Esophagus muscularis mucosa (tissue), 4 donors: ENCODE data around the gene PUSL1. TPM values are rescaled to one million over a fixed set of nuclear protein-coding genes. Genes with fewer than 3 reads are reported as not detected.

Experiments used
- DNase-seq: peaks from one replicate; pipeline ENCODE4 v3.0.0-alpha.2; 2017; ENCODE audit errors: extremely low spot score
- H3K27ac ChIP-seq, 4 donors: fragments of 200-600 bp; sonication (generic); replicated peaks in 1 of 4; 1 replicate in 3 of 4; 2 replicates in 1 of 4; pipeline ENCODE4 v1.5.1; 2016 to 2019; ENCODE audit warnings: mild to moderate bottlenecking in 1 of 4
- H3K27me3 ChIP-seq, 4 donors: fragments of 200-600 bp; sonication (generic); one replicate each; pipeline versions ENCODE4 v1.5.1 to v1.6.0; 2016 to 2019
- H3K36me3 ChIP-seq, 4 donors: fragments of 200-600 bp; sonication (generic); one replicate each; pipeline ENCODE4 v1.5.1; 2016 to 2019
- H3K4me1 ChIP-seq, 4 donors: fragments of 200-600 bp; sonication (generic); one replicate each; pipeline ENCODE4 v1.5.1; 2016 to 2019
- H3K4me3 ChIP-seq, 4 donors: fragments of 200-600 bp; sonication (generic); 1 replicate in 2 of 4; 2 replicates in 2 of 4; pipeline ENCODE4 v1.5.1; 2016 to 2019; ENCODE audit warnings: mild to moderate bottlenecking in 4 of 4, moderate library complexity in 1 of 4
- H3K9me3 ChIP-seq, 4 donors: fragments of 200-600 bp; sonication (generic); 1 replicate in 3 of 4; 2 replicates in 1 of 4; pipeline ENCODE4 v1.5.1; 2016 to 2019
- EP300 ChIP-seq: sonication (generic); formaldehyde crosslinking; IDR thresholded peaks from one replicate; pipeline ENCODE4 v1.6.1; 2017; ENCODE audit warnings: antibody characterized with exemption
- POLR2A ChIP-seq: fragments of 450-650 bp; IDR thresholded peaks from one replicate; pipeline ENCODE4 v1.6.1; 2017; ENCODE audit warnings: antibody characterized with exemption, moderate library complexity, mild to moderate bottlenecking, low read depth
- POLR2AphosphoS5 ChIP-seq, 2 donors: sonication (generic); formaldehyde crosslinking; IDR thresholded peaks; one replicate each; pipeline ENCODE4 v1.6.1; 2017; ENCODE audit warnings: antibody characterized with exemption in 2 of 2
- WGBS: methylation state at CpG from one replicate; pipeline ENCODE4 v1.1.5; 2018; 5-methylcytosine and 5-hydroxymethylcytosine counted together
- intact Hi-C: fragments of 100-400 bp; cut with DNase I; formaldehyde crosslinking; loops from one replicate; pipeline ENCODE4 v1.15.1; 2023
- total RNA-seq, 4 donors: library from RNA; depleted of rRNA; stranded (reverse); fragments of >200 nt; gene quantifications; one replicate each; pipeline versions ENCODE4 v1.1.0 to v1.2.1, GENCODE V29; 2016
- TF ChIP-seq, protein P1 (sequence below), 3 experiments: fragments of 200-600 bp in 2 of 3; fragments of 450-650 bp in 1 of 3; sonication (generic) in 2 of 3; IDR thresholded peaks; one replicate each; pipeline ENCODE4 v1.5.1; 2017 to 2019; ENCODE audit warnings: antibody characterized with exemption in 3 of 3, mild to moderate bottlenecking in 2 of 3, moderate library complexity in 1 of 3

The PUSL1 gene
- total RNA-seq, 4 donors from 2014 or later, result 10.3 to 24.7 (median 21.7) TPM

DNA sequence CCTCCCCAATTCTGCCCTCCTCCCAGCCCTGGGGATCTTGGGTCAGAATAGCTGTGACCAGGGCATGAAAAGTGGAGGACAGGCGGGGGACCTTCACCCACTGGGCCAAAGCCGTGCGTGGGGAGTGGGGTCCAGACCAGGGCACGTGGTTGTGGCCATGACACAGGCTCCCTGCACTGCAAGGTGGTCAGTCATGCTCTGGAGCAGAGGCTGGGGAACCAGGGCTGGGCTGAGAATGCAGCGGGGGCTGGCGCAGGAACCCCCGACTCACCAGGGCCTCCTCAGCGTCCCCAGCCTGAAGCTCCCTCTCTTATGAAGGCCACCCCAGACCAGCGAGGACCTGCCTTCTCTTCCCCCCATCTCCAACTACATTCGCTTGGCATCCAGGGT is 38.1 kb downstream of the PUSL1 start:
- H3K9me3 ChIP-seq, result no peaks in the 10 kb centered on the region
- H3K27me3 ChIP-seq, result no peaks in the 10 kb centered on the region
- peak overlapping the region in 1 of 4 donors; percentile 28 for H3K27ac ChIP-seq
- intact Hi-C loops, result no loop called here
- H3K36me3 ChIP-seq, result peaks cover 0 to 12% (median 7%) of the 10 kb centered on the region in 4 donors
- no peak for DNase-seq
- H3K4me3 ChIP-seq, result peak overlapping the region in 1 of 4 donors; percentile 4
- 90% methylated on average over 6 of the region's 10 CpGs for WGBS
- TF ChIP-seq POLR2AphosphoS5 (IDR thresholded peaks at IDR 0.05), result no peak
- TF ChIP-seq, protein P1, sequence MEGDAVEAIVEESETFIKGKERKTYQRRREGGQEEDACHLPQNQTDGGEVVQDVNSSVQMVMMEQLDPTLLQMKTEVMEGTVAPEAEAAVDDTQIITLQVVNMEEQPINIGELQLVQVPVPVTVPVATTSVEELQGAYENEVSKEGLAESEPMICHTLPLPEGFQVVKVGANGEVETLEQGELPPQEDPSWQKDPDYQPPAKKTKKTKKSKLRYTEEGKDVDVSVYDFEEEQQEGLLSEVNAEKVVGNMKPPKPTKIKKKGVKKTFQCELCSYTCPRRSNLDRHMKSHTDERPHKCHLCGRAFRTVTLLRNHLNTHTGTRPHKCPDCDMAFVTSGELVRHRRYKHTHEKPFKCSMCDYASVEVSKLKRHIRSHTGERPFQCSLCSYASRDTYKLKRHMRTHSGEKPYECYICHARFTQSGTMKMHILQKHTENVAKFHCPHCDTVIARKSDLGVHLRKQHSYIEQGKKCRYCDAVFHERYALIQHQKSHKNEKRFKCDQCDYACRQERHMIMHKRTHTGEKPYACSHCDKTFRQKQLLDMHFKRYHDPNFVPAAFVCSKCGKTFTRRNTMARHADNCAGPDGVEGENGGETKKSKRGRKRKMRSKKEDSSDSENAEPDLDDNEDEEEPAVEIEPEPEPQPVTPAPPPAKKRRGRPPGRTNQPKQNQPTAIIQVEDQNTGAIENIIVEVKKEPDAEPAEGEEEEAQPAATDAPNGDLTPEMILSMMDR (IDR thresholded peaks at IDR 0.05), result no peak
- TF ChIP-seq EP300, result no peak
- no peak for TF ChIP-seq POLR2A
- H3K4me1 ChIP-seq, result peaks cover 43 to 59% (median 50%) of the 10 kb centered on the region in 4 donors

DNA sequence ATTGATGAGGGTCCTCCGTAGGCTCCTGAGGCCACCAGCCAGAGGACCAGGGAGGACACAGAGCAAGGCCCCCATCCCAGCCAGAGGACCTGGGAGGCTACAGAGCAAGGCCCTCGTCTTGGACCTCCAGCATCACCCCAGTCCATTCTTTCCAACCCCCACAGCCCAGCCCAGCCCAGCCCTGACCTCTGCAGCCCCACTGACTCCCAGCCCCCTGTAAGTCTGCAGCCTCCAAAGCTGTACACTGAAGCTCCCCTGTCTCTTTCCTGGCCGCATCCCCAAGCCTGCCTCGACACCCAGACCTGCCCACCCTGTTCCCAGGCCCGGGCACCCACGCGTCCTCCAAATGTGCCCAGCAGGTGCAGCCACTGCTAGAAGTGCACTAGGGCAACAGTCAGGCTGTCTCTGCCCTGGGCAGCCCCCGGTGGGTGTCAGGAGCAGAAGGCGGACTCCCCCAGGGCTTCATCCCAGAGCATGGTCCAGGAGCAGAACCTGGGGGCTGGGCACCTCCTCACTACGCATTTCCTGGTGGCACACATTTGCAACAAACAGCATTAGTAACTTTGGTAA is 38.7 kb downstream of the PUSL1 start:
- H3K9me3 ChIP-seq, result no peaks in the 10 kb centered on the region
- peak overlapping the region; percentile 68 to 93 (median 82) for H3K4me3 ChIP-seq
- intact Hi-C loops, result no loop called here

DNA sequence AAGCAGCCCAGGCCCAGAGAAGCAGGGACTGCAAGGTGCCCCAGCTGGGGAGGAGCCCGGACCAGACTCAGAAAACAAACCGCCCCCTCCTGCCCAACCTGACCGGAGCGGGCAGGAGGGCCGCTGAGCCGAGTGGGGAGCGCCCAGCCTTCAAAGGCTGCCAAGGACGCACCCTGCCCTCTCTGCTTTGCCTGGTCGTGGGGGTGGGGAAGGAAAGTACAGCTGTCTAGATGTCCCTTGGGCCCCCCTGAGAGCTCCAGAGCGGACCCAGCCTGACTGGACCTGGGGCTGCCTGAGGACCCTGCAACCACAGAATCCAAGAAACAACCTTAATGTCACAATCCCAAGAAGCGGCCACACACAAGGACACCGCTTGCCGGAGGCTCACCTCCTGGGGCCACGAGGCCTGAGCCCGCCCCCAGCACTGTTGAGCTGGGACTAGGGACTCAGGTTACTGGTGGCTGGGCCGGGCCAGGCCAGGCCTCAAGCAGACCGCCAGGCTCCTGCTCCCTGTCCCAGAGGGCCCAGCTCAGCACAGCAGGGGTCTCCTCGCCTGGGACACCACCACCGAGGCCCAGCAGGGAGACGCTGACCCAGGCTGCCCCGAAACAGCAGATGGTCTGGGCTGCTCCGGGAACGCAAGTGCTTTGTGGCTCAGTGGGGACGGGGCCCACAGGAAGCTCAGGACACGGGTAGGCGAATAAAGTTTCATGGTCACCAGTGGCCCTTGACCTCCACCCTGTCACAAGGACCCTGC is 39.4 kb downstream of the PUSL1 start:
- H3K27ac ChIP-seq, result peak overlapping the region; percentile 70 to 92 (median 80)

More for the DNA sequence above, 38.7 kb downstream of the PUSL1 start:
- Histone ChIP-seq H3K4me1 (peaks cover 46 to 65% (median 55%) of the 10 kb centered on the region in 4 donors), H3K27me3 (no peaks in the 10 kb centered on the region), H3K27ac (peak overlapping the region; percentile 70 to 92 (median 80)), H3K36me3 (peaks cover 0 to 6% (median 1%) of the 10 kb centered on the region in 4 donors)
- WGBS, result 79% methylated on average over 10 of the region's 10 CpGs
- DNase-seq, result no peak
- TF ChIP-seq POLR2AphosphoS5 (IDR thresholded peaks at IDR 0.05) (no peak), EP300 (no peak), POLR2A (no peak)
- TF ChIP-seq, protein P1 (IDR thresholded peaks at IDR 0.05), result no peak

DNA sequence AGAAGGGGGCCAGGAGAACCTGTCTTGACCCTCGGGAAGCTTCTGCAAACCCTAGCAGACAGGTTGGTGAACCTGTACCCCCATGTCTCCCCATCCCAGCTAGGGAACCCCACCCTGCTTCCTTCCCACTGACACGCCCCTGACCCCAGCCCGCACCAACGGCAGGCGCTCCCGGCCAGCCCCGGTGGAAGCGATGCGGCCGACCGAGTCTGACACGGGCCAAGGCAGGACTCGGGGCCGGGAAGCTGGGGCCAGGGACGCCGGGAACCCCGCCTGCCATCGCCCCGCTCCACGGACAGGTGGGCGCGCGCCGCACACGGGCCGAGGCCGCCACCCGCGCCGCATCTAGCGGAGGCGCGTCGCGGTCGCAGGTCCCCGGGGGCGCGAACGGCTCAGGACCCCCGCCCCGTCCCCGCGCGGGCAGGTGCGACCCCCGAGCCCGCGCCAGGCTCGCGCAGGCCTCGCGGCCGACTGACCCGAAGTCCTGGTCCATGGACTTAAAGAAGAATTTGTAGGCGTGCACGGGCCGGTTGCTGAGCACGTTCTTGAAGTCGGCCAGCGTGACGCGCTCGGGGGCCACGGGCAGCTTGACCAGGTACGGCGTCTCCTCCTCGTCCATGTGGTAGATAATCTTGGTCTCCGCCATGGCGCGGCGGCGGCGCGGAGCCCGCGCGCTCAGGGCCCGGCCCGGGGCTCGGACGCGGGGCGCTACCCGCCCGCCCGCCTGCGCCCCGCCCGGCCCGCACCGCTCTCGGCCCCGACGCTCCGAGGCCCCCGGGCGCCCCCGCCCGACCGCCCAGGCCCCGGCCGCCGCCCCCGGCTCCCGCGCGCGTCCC is 40.2 kb downstream of the PUSL1 start:
- intact Hi-C loops, result loop anchor here (2.0 kb wide), 1 partner anchor 24 kb away; no protein-coding TSS in a partner anchor

More for the DNA sequence above, 39.4 kb downstream of the PUSL1 start:
- no peak for DNase-seq
- 45% methylated on average over 21 of the region's 26 CpGs for WGBS
- TF ChIP-seq EP300, result no peak
- TF ChIP-seq, protein P1 (IDR thresholded peaks at IDR 0.05), result no peak
- no peak for TF ChIP-seq POLR2AphosphoS5 (IDR thresholded peaks at IDR 0.05)
- TF ChIP-seq POLR2A, result no peak
- Histone ChIP-seq H3K4me3 (peak overlapping the region; percentile 68 to 93 (median 82)), H3K27me3 (peaks cover 0 to 2% (median under 1%) of the 10 kb centered on the region in 4 donors), H3K4me1 (peaks cover 49 to 72% (median 62%) of the 10 kb centered on the region in 4 donors), H3K36me3 (peaks cover 0 to 3% (median 0%) of the 10 kb centered on the region in 4 donors), H3K9me3 (no peaks in the 10 kb centered on the region)
- intact Hi-C loops, result loop anchor here (2.0 kb wide), 1 partner anchor 25 kb away; no protein-coding TSS in a partner anchor

More for the DNA sequence above, 40.2 kb downstream of the PUSL1 start:
- Histone ChIP-seq H3K4me1 (peaks cover 57 to 76% (median 70%) of the 10 kb centered on the region in 4 donors), H3K27me3 (peaks cover 0 to 10% (median 5%) of the 10 kb centered on the region in 4 donors), H3K36me3 (peaks cover 0 to 11% (median under 1%) of the 10 kb centered on the region in 4 donors), H3K27ac (peak overlapping the region; percentile 70 to 92 (median 80)), H3K4me3 (peak overlapping the region; percentile 68 to 93 (median 82)), H3K9me3 (no peaks in the 10 kb centered on the region)
- WGBS, result under 1% methylated on average over 25 of the region's 109 CpGs
- no peak for DNase-seq
- TF ChIP-seq POLR2A, result no peak
